Urinary bladder (tissue), 4 donors: ENCODE data around the gene GOLGB1. TPM values are rescaled to one million over a fixed set of nuclear protein-coding genes. Genes with fewer than 3 reads are reported as not detected.

Experiments
- DNase-seq: peaks from one replicate; pipeline ENCODE4 v3.0.0-alpha.2; 2015; ENCODE audit errors: extremely low spot score
- H3K27ac ChIP-seq: one replicate; pipeline ENCODE4 v1.5.1; 2013; ENCODE audit warnings: low read depth, mild to moderate bottlenecking, moderate library complexity
- H3K36me3 ChIP-seq: one replicate; pipeline ENCODE4 v1.6.1; 2013; ENCODE audit warnings: mild to moderate bottlenecking, moderate library complexity; ENCODE audit not compliant: insufficient read depth
- H3K4me1 ChIP-seq: one replicate; pipeline ENCODE4 v1.6.1; 2013; ENCODE audit warnings: mild to moderate bottlenecking, moderate library complexity; ENCODE audit not compliant: insufficient read depth
- H3K4me3 ChIP-seq: one replicate; pipeline ENCODE4 v1.5.1; 2013; ENCODE audit warnings: low read depth, low read length
- WGBS: extraction: QIAGEN DNeasy Blood & Tissue Kit; methylation state at CpG from one replicate; pipeline ENCODE4 v1.1.7; 2013; 5-methylcytosine and 5-hydroxymethylcytosine counted together
- polyA plus RNA-seq: library from polyadenylated mRNA; stranded (reverse); fragments of 200-250 nt; gene quantifications from one replicate; pipeline ENCODE4 v1.2.3, GENCODE V29; 2013
- small RNA-seq: library from RNA; depleted of rRNA; stranded (forward); fragments of <200 nt; gene quantifications from one replicate; pipeline ENCODE3, GENCODE V24; 2014
- total RNA-seq: library from RNA; depleted of rRNA; stranded (reverse); fragments of >200 nt; gene quantifications from one replicate; pipeline ENCODE4 v1.2.3, GENCODE V29; 2014
- donor health status: healthy with polysubstance abuse.
- donor health status: healthy.

GOLGB1 gene
- total and polyA plus RNA-seq, 2 donors, result 19.6 to 95.0 TPM

DNA sequence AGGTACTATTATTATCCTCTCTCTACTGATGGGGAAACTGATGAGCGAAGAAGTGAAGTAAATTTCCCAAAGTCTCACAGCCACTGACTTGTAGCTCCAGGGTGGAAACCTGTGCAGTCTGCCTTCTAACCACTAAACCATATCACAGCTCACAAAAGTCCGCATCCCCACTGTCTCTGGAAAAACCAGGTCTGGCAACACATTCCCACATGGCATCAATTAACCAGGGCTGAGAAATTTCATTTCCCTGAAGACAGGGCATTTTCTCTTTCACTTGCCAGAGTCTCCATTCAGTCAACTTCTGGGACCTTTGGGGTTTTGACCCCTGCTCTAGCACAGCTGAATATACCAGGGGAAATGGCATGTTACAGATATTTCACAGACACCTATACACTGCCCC lies 129.8 kb downstream of the GOLGB1 start:
- no peaks in the 10 kb centered on the region for H3K4me1 ChIP-seq
- no peak overlapping the region for H3K4me3 ChIP-seq
- H3K36me3 ChIP-seq, result no peaks in the 10 kb centered on the region
- H3K27ac ChIP-seq, result no peak overlapping the region
- WGBS, result 62% methylated on average over 2 of the region's 2 CpGs
- no peak for DNase-seq

Small RNA genes within 50 kb of the gene (small RNA-seq; reads per million reads assigned to genes)
- not detected for gene RNU4-62P

Other genes with a start within 250 kb of the GOLGB1 start
- gene POLQ, start 203.8 kb downstream of the GOLGB1 start, total RNA-seq, result 7.3 TPM
- 0.11 TPM for gene POLQ, start 203.8 kb downstream of the GOLGB1 start, polyA plus RNA-seq
- gene ARGFX, start 181.8 kb downstream of the GOLGB1 start, total RNA-seq, result not detected
- gene ARGFX, start 181.8 kb downstream of the GOLGB1 start, polyA plus RNA-seq, result not detected
- gene FBXO40, start 156.4 kb downstream of the GOLGB1 start, total RNA-seq, result not detected
- not detected for gene FBXO40, start 156.4 kb downstream of the GOLGB1 start, polyA plus RNA-seq
- gene HCLS1, start 88.8 kb downstream of the GOLGB1 start, total RNA-seq, result 11.6 TPM
- gene HCLS1, start 88.8 kb downstream of the GOLGB1 start, polyA plus RNA-seq, result 44.9 TPM
- 41.1 TPM for gene IQCB1, start 85.3 kb upstream of the GOLGB1 start, total RNA-seq
- gene IQCB1, start 85.3 kb upstream of the GOLGB1 start, polyA plus RNA-seq, result 13.0 TPM
- 16.4 TPM for gene EAF2, start 85.5 kb upstream of the GOLGB1 start, total RNA-seq
- gene EAF2, start 85.5 kb upstream of the GOLGB1 start, polyA plus RNA-seq, result 5.5 TPM
- gene SLC15A2, start 144.7 kb upstream of the GOLGB1 start, total RNA-seq, result 14.0 TPM
- 0.65 TPM for gene SLC15A2, start 144.7 kb upstream of the GOLGB1 start, polyA plus RNA-seq